OCI-LY3 (cell line): ENCODE data around the gene SNED1.

Source experiments
- CTCF ChIP-seq: fragments of 200-600, 300-600 bp; sonication (generic); IDR thresholded peaks from 2 replicates; pipeline ENCODE4 v1.5.1; 2014; ENCODE audit warnings: antibody characterized with exemption, low read length, low read depth
- EZH2phosphoT487 ChIP-seq: fragments of 200-600 bp; shearing (Covaris generic); IDR thresholded peaks from 2 replicates; pipeline ENCODE4 v1.6.1; 2018; ENCODE audit warnings: antibody characterized with exemption, mixed run types, low read depth

GRCh38 chr2:241094172-241094571, 95.8 kb downstream of the SNED1 start:
- TF ChIP-seq CTCF (no peak), EZH2phosphoT487 (no peak)
